ENCODE measurements around the gene MFSD1.
A peak's percentile ranks its signal among the peaks of the same experiment; 100 is the strongest.

MFSD1 gene

GRCh38 chr3:158794206-158794605 lies 7.6 kb upstream of the MFSD1 start:
- Histone ChIP-seq H3K4me3 (ENCODE audit: low read length) (no peak overlapping the region), H3K27me3 (replicated peaks; ENCODE audit: control insufficient read depth, insufficient read depth, low read length) (no peaks in the 10 kb centered on the region), H3K4me1 (ENCODE audit: control insufficient read depth, insufficient read depth, low read length) (peaks cover 13% of the 10 kb centered on the region), H3K9ac (ENCODE audit: low read length) (no peak overlapping the region), H3K36me3 (ENCODE audit: control insufficient read depth, insufficient read depth, low read length, severe bottlenecking) (no peaks in the 10 kb centered on the region), H3K9me3 (ENCODE audit: control insufficient read depth, low read length) (peaks cover 4% of the 10 kb centered on the region)
- no peak for DNase-seq (ENCODE audit: low read depth)

- Histone ChIP-seq H3K4me1 (ENCODE audit: control insufficient read depth, insufficient read depth, low read length) (peaks cover 13% of the 10 kb centered on the region), H3K9ac (ENCODE audit: low read length) (no peak overlapping the region), H3K27me3 (replicated peaks; ENCODE audit: control insufficient read depth, insufficient read depth, low read length) (no peaks in the 10 kb centered on the region), H3K36me3 (ENCODE audit: control insufficient read depth, insufficient read depth, low read length, severe bottlenecking) (no peaks in the 10 kb centered on the region), H3K4me3 (ENCODE audit: low read length) (no peak overlapping the region), H3K9me3 (ENCODE audit: control insufficient read depth, low read length) (peaks cover 4% of the 10 kb centered on the region)
- peak; percentile 66 for DNase-seq (ENCODE audit: low read depth)
Measured at GRCh38 chr3:158794936-158795518, 6.8 kb upstream of the MFSD1 start.

- no peaks in the 10 kb centered on the region for H3K9me3 ChIP-seq (ENCODE audit: control insufficient read depth, low read length)
- H3K9ac ChIP-seq (ENCODE audit: low read length) = peak overlapping the region; percentile 93
- no peak for DNase-seq (ENCODE audit: low read depth)
- peaks cover 6% of the 10 kb centered on the region for H3K36me3 ChIP-seq (ENCODE audit: control insufficient read depth, insufficient read depth, low read length, severe bottlenecking)
- peaks cover 33% of the 10 kb centered on the region for H3K4me1 ChIP-seq (ENCODE audit: control insufficient read depth, insufficient read depth, low read length)
- peak overlapping the region; percentile 98 for H3K4me3 ChIP-seq (ENCODE audit: low read length)
- no peaks in the 10 kb centered on the region for H3K27me3 ChIP-seq (replicated peaks; ENCODE audit: control insufficient read depth, insufficient read depth, low read length)
Measured at GRCh38 chr3:158801201-158801600, 653 bp upstream of the MFSD1 start.

GRCh38 chr3:158802409-158803268 lies 785 bp downstream of the MFSD1 start:
- Histone ChIP-seq H3K9ac (ENCODE audit: low read length) (peak overlapping the region; percentile 93), H3K4me3 (ENCODE audit: low read length) (peak overlapping the region; percentile 98), H3K27me3 (replicated peaks; ENCODE audit: control insufficient read depth, insufficient read depth, low read length) (no peaks in the 10 kb centered on the region), H3K36me3 (ENCODE audit: control insufficient read depth, insufficient read depth, low read length, severe bottlenecking) (peaks cover 16% of the 10 kb centered on the region), H3K9me3 (ENCODE audit: control insufficient read depth, low read length) (no peaks in the 10 kb centered on the region), H3K4me1 (ENCODE audit: control insufficient read depth, insufficient read depth, low read length) (peaks cover 33% of the 10 kb centered on the region)
- no peak for DNase-seq (ENCODE audit: low read depth)

DNA sequence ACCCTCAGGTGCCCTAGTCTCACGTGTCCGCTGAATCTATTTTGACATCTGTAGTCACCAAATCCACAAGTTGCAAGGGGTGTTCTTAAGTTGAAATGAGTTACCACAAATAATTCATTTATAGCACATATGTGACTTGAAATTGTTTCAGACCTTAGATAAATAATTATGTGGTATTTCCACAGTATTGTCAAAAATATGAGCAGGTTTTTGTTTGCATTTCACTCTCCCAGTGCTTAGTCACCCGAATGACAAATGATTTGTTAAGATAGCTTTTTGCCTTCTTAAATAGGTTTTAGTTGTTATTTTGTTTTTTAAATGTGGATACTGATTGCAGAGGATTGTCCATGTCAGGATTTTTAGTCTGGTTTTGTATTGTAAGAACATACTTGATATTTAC lies 2.6 kb downstream of the MFSD1 start:
- Histone ChIP-seq H3K4me3 (ENCODE audit: low read length) (no peak overlapping the region), H3K9ac (ENCODE audit: low read length) (no peak overlapping the region), H3K4me1 (ENCODE audit: control insufficient read depth, insufficient read depth, low read length) (peaks cover 33% of the 10 kb centered on the region), H3K36me3 (ENCODE audit: control insufficient read depth, insufficient read depth, low read length, severe bottlenecking) (peaks cover 34% of the 10 kb centered on the region), H3K9me3 (ENCODE audit: control insufficient read depth, low read length) (no peaks in the 10 kb centered on the region), H3K27me3 (replicated peaks; ENCODE audit: control insufficient read depth, insufficient read depth, low read length) (no peaks in the 10 kb centered on the region)
- DNase-seq (ENCODE audit: low read depth) = no peak

GRCh38 chr3:158808697-158809096 lies 6.8 kb downstream of the MFSD1 start:
- H3K4me3 ChIP-seq (ENCODE audit: low read length) = no peak overlapping the region
- H3K36me3 ChIP-seq (ENCODE audit: control insufficient read depth, insufficient read depth, low read length, severe bottlenecking) = peaks cover 74% of the 10 kb centered on the region
- no peaks in the 10 kb centered on the region for H3K27me3 ChIP-seq (replicated peaks; ENCODE audit: control insufficient read depth, insufficient read depth, low read length)
- no peak overlapping the region for H3K9ac ChIP-seq (ENCODE audit: low read length)
- DNase-seq (ENCODE audit: low read depth) = no peak
- peaks cover 9% of the 10 kb centered on the region for H3K4me1 ChIP-seq (ENCODE audit: control insufficient read depth, insufficient read depth, low read length)
- no peaks in the 10 kb centered on the region for H3K9me3 ChIP-seq (ENCODE audit: control insufficient read depth, low read length)

- H3K9me3 ChIP-seq (ENCODE audit: control insufficient read depth, low read length) = no peaks in the 10 kb centered on the region
- no peak overlapping the region for H3K4me3 ChIP-seq (ENCODE audit: low read length)
- DNase-seq (ENCODE audit: low read depth) = no peak
- H3K36me3 ChIP-seq (ENCODE audit: control insufficient read depth, insufficient read depth, low read length, severe bottlenecking) = peaks cover 83% of the 10 kb centered on the region
- no peak overlapping the region for H3K9ac ChIP-seq (ENCODE audit: low read length)
- H3K4me1 ChIP-seq (ENCODE audit: control insufficient read depth, insufficient read depth, low read length) = peaks cover 3% of the 10 kb centered on the region
- no peaks in the 10 kb centered on the region for H3K27me3 ChIP-seq (replicated peaks; ENCODE audit: control insufficient read depth, insufficient read depth, low read length)
Measured at GRCh38 chr3:158809642-158810041, 7.8 kb downstream of the MFSD1 start.

DNA sequence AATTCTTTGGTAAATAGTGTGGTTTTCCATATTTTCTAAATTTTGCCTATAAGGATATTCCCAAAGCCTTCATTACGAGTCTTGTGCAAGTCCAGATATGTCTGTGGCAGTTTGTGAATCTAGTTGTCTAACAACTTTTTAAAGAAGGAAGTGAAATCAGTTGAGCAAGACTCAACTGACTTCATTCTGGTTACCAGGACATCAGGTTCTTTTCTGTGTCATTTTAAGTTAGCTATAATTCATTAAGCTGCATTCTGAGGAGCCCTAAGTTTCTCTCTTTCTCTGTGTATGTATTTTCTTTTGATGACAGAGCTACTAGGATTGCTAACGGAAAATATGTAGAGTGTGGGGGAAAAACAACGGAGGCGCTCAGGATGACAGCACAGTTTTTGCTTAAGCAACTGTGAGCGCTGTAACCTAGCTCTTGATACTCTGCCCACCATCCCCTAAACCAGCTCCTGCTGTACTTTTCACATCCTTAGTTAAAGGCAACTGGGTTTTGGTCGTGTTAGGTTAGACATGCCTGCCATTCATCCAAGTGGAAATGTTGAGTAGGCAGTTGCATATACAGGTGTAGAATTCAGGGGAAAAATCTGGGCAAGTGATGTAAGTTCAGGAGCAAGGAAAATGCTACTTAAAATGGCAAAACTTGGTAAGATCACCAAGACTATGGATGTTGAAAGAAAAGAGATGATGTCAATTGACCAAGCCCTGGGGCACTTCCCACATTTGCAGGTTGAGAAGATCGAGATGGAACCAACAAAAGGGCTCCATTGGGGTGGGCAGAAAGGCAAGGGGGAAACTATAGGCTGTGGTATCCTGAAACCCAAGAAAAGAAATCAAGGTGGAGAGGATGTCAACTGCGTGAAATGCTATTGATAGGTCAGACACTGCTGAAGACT lies 9.2 kb downstream of the MFSD1 start:
- no peak for DNase-seq (ENCODE audit: low read depth)
- Histone ChIP-seq H3K27me3 (replicated peaks; ENCODE audit: control insufficient read depth, insufficient read depth, low read length) (no peaks in the 10 kb centered on the region), H3K4me3 (ENCODE audit: low read length) (no peak overlapping the region), H3K36me3 (ENCODE audit: control insufficient read depth, insufficient read depth, low read length, severe bottlenecking) (peaks cover 85% of the 10 kb centered on the region), H3K9ac (ENCODE audit: low read length) (no peak overlapping the region), H3K9me3 (ENCODE audit: control insufficient read depth, low read length) (no peaks in the 10 kb centered on the region), H3K4me1 (ENCODE audit: control insufficient read depth, insufficient read depth, low read length) (no peaks in the 10 kb centered on the region)

GRCh38 chr3:158819282-158819681 lies 17.4 kb downstream of the MFSD1 start:
- peaks cover 78% of the 10 kb centered on the region for H3K36me3 ChIP-seq (ENCODE audit: control insufficient read depth, insufficient read depth, low read length, severe bottlenecking)
- no peak overlapping the region for H3K4me3 ChIP-seq (ENCODE audit: low read length)
- no peak for DNase-seq (ENCODE audit: low read depth)
- no peaks in the 10 kb centered on the region for H3K4me1 ChIP-seq (ENCODE audit: control insufficient read depth, insufficient read depth, low read length)
- H3K9me3 ChIP-seq (ENCODE audit: control insufficient read depth, low read length) = no peaks in the 10 kb centered on the region
- no peaks in the 10 kb centered on the region for H3K27me3 ChIP-seq (replicated peaks; ENCODE audit: control insufficient read depth, insufficient read depth, low read length)
- no peak overlapping the region for H3K9ac ChIP-seq (ENCODE audit: low read length)

GRCh38 chr3:158820521-158820920 lies 18.7 kb downstream of the MFSD1 start:
- Histone ChIP-seq H3K4me3 (ENCODE audit: low read length) (no peak overlapping the region), H3K36me3 (ENCODE audit: control insufficient read depth, insufficient read depth, low read length, severe bottlenecking) (peaks cover 79% of the 10 kb centered on the region), H3K9ac (ENCODE audit: low read length) (no peak overlapping the region), H3K27me3 (replicated peaks; ENCODE audit: control insufficient read depth, insufficient read depth, low read length) (no peaks in the 10 kb centered on the region), H3K4me1 (ENCODE audit: control insufficient read depth, insufficient read depth, low read length) (no peaks in the 10 kb centered on the region), H3K9me3 (ENCODE audit: control insufficient read depth, low read length) (no peaks in the 10 kb centered on the region)
- no peak for DNase-seq (ENCODE audit: low read depth)

- Histone ChIP-seq H3K27me3 (replicated peaks; ENCODE audit: control insufficient read depth, insufficient read depth, low read length) (no peaks in the 10 kb centered on the region), H3K9me3 (ENCODE audit: control insufficient read depth, low read length) (no peaks in the 10 kb centered on the region), H3K9ac (ENCODE audit: low read length) (no peak overlapping the region), H3K4me3 (ENCODE audit: low read length) (no peak overlapping the region), H3K36me3 (ENCODE audit: control insufficient read depth, insufficient read depth, low read length, severe bottlenecking) (peaks cover 88% of the 10 kb centered on the region), H3K4me1 (ENCODE audit: control insufficient read depth, insufficient read depth, low read length) (no peaks in the 10 kb centered on the region)
- no peak for DNase-seq (ENCODE audit: low read depth)
Measured at GRCh38 chr3:158821847-158822246, 20.0 kb downstream of the MFSD1 start.

Measured in adipocyte (in vitro differentiated cells).